ENCODE measurements around the gene KLHL29.

DNA sequence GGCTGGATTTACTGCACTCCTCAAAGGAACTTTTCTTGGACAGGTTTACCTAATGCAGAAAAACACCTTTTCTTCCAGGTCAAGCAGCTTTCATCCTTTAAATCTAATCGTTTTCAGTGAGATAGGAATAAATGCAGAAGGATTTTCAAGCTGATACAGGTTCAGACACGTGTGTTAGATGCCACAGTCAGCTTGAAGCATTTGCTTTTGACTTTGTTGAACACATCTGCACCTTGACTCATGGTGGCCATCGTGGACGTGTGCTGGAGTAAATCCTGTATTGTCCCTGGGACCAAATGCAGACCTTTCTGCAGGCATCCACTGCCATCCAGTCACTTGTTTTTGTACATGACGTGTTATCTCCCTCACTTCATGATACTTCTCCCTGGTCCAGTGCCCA is 61.9 kb downstream of the KLHL29 start:
- TF ChIP-seq, protein P1, sequence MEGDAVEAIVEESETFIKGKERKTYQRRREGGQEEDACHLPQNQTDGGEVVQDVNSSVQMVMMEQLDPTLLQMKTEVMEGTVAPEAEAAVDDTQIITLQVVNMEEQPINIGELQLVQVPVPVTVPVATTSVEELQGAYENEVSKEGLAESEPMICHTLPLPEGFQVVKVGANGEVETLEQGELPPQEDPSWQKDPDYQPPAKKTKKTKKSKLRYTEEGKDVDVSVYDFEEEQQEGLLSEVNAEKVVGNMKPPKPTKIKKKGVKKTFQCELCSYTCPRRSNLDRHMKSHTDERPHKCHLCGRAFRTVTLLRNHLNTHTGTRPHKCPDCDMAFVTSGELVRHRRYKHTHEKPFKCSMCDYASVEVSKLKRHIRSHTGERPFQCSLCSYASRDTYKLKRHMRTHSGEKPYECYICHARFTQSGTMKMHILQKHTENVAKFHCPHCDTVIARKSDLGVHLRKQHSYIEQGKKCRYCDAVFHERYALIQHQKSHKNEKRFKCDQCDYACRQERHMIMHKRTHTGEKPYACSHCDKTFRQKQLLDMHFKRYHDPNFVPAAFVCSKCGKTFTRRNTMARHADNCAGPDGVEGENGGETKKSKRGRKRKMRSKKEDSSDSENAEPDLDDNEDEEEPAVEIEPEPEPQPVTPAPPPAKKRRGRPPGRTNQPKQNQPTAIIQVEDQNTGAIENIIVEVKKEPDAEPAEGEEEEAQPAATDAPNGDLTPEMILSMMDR (IDR thresholded peaks at IDR 0.05), result no peak
- TF ChIP-seq EP300 (IDR thresholded peaks at IDR 0.05), result no peak

Data from ovary (tissue), 3 donors.